Ishikawa (cell line): ENCODE measurements around the gene WNT7B.

Source experiments
- CEBPB ChIP-seq: IDR thresholded peaks from 2 replicates; pipeline ENCODE4 v1.6.1; 2012
- CREB1 ChIP-seq: IDR thresholded peaks from 2 replicates; pipeline ENCODE4 v1.6.1; 2012; ENCODE audit warnings: low read depth
- EGR1 ChIP-seq: IDR thresholded peaks from 2 replicates; pipeline ENCODE4 v1.6.1; 2012
- EP300 ChIP-seq: IDR thresholded peaks from 2 replicates; pipeline ENCODE4 v1.6.1; 2012; ENCODE audit warnings: borderline replicate concordance
- FOXM1 ChIP-seq: IDR thresholded peaks from 2 replicates; pipeline ENCODE4 v1.6.1; 2012; ENCODE audit warnings: low read depth, borderline replicate concordance
- NFIC ChIP-seq: IDR thresholded peaks from 2 replicates; pipeline ENCODE4 v1.6.1; 2012
- RAD21 ChIP-seq: IDR thresholded peaks from 2 replicates; pipeline ENCODE4 v1.6.1; 2012; ENCODE audit warnings: low read depth
- TAF1 ChIP-seq: IDR thresholded peaks from 2 replicates; pipeline ENCODE4 v1.6.1; 2012; ENCODE audit warnings: low read depth, mild to moderate bottlenecking
- TCF12 ChIP-seq: IDR thresholded peaks from 2 replicates; pipeline ENCODE4 v1.6.1; 2012; ENCODE audit warnings: low read depth
- TEAD4 ChIP-seq: IDR thresholded peaks from 2 replicates; pipeline ENCODE4 v1.6.1; 2012
- YY1 ChIP-seq: IDR thresholded peaks from 2 replicates; pipeline ENCODE4 v1.6.1; 2012; ENCODE audit warnings: low read depth
- ZBTB7A ChIP-seq: IDR thresholded peaks from 2 replicates; pipeline ENCODE4 v1.6.1; 2012; ENCODE audit warnings: low read depth
- TF ChIP-seq, protein P1 (sequence below): IDR thresholded peaks from 2 replicates; pipeline ENCODE4 v1.6.1; 2012
- TF ChIP-seq, protein P2 (sequence below): IDR thresholded peaks from 2 replicates; pipeline ENCODE4 v1.6.1; 2012; ENCODE audit warnings: low read depth, mild to moderate bottlenecking
- TF ChIP-seq, protein P3 (sequence below): IDR thresholded peaks from 2 replicates; pipeline ENCODE4 v1.6.1; 2012

The WNT7B gene

DNA sequence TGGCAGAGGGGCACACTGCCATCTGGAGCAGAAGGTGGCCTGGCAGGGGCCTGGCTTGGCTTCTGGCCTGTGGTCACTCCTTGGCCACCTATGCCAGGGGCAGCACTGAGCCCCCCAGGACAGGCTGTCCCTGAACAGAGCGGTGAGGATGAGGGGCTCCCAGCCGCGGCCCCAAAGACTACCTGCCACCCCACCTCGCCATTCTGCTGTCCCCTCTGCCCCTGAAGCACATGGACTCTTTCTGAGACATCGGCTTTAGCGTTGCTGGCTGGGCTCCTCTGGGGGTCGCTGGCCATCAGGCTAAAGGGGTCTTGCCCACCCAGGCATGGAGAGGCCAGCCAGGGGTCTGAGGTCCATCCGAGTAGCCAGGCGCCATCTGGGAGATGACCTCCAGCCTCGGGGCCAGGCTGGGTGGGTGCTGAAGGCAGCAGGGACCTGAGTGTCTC is 87.8 kb downstream of the WNT7B start:
- no peak for TF ChIP-seq CREB1
- TF ChIP-seq ZBTB7A, result no peak
- no peak for TF ChIP-seq TCF12
- TF ChIP-seq NFIC, result no peak
- no peak for TF ChIP-seq FOXM1
- TF ChIP-seq CEBPB, result no peak
- TF ChIP-seq EP300, result no peak
- TF ChIP-seq YY1, result no peak
- TF ChIP-seq, protein P1, sequence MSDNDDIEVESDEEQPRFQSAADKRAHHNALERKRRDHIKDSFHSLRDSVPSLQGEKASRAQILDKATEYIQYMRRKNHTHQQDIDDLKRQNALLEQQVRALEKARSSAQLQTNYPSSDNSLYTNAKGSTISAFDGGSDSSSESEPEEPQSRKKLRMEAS, result no peak
- no peak for TF ChIP-seq EGR1
- TF ChIP-seq RAD21, result no peak
- TF ChIP-seq, protein P2, sequence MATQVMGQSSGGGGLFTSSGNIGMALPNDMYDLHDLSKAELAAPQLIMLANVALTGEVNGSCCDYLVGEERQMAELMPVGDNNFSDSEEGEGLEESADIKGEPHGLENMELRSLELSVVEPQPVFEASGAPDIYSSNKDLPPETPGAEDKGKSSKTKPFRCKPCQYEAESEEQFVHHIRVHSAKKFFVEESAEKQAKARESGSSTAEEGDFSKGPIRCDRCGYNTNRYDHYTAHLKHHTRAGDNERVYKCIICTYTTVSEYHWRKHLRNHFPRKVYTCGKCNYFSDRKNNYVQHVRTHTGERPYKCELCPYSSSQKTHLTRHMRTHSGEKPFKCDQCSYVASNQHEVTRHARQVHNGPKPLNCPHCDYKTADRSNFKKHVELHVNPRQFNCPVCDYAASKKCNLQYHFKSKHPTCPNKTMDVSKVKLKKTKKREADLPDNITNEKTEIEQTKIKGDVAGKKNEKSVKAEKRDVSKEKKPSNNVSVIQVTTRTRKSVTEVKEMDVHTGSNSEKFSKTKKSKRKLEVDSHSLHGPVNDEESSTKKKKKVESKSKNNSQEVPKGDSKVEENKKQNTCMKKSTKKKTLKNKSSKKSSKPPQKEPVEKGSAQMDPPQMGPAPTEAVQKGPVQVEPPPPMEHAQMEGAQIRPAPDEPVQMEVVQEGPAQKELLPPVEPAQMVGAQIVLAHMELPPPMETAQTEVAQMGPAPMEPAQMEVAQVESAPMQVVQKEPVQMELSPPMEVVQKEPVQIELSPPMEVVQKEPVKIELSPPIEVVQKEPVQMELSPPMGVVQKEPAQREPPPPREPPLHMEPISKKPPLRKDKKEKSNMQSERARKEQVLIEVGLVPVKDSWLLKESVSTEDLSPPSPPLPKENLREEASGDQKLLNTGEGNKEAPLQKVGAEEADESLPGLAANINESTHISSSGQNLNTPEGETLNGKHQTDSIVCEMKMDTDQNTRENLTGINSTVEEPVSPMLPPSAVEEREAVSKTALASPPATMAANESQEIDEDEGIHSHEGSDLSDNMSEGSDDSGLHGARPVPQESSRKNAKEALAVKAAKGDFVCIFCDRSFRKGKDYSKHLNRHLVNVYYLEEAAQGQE, result no peak
- no peak for TF ChIP-seq TAF1
- no peak for TF ChIP-seq TEAD4
- TF ChIP-seq, protein P3, sequence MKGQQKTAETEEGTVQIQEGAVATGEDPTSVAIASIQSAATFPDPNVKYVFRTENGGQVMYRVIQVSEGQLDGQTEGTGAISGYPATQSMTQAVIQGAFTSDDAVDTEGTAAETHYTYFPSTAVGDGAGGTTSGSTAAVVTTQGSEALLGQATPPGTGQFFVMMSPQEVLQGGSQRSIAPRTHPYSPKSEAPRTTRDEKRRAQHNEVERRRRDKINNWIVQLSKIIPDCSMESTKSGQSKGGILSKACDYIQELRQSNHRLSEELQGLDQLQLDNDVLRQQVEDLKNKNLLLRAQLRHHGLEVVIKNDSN, result no peak

DNA sequence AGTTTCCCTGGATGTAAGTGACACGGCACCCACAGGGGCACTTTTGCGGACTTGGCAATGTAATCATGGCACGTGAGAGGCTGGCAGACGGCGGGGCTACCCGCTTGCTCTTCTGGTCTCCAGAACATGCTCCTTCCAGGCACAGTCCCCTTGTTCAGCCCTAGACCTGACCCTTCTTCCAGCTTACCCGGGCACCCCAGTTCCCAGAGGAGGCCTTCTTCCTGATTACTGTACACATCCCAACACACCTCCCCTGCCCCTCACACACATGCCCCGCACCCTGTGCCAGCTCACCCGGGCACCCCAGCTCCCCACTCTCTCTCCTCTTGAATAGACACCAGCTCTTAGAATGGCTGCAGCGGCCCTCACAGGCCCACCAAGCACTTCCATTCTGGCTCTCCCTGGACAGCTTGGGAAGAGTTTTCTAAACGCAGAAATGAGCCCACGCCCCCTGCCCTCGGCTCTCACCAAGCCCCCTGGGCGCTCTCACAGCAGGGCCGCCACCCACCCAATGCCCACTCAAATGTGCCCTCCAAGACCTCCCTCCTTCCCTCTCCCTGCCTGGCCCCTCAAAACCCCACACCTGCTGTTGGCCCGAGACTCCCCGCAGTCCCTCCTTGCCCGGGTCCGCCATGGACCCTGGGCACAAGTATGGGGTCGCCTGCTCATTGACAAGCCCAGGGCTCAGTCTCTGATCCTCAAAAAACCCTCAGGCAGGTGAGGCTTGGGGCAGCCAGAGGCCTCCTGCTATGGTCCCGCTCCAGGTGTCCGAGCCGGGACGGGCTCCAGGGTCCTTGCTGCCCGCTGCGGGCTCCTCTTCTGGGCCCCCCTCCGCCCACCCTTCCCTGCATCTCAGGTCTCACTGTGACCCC is 88.5 kb downstream of the WNT7B start:
- TF ChIP-seq, protein P2, result no peak
- no peak for TF ChIP-seq CEBPB
- TF ChIP-seq ZBTB7A, result no peak
- TF ChIP-seq NFIC, result no peak
- no peak for TF ChIP-seq TEAD4
- no peak for TF ChIP-seq FOXM1
- TF ChIP-seq, protein P3, result no peak
- TF ChIP-seq TAF1, result no peak
- no peak for TF ChIP-seq YY1
- TF ChIP-seq EP300, result no peak
- no peak for TF ChIP-seq CREB1
- TF ChIP-seq, protein P1, result no peak
- TF ChIP-seq TCF12, result no peak
- no peak for TF ChIP-seq RAD21
- no peak for TF ChIP-seq EGR1

DNA sequence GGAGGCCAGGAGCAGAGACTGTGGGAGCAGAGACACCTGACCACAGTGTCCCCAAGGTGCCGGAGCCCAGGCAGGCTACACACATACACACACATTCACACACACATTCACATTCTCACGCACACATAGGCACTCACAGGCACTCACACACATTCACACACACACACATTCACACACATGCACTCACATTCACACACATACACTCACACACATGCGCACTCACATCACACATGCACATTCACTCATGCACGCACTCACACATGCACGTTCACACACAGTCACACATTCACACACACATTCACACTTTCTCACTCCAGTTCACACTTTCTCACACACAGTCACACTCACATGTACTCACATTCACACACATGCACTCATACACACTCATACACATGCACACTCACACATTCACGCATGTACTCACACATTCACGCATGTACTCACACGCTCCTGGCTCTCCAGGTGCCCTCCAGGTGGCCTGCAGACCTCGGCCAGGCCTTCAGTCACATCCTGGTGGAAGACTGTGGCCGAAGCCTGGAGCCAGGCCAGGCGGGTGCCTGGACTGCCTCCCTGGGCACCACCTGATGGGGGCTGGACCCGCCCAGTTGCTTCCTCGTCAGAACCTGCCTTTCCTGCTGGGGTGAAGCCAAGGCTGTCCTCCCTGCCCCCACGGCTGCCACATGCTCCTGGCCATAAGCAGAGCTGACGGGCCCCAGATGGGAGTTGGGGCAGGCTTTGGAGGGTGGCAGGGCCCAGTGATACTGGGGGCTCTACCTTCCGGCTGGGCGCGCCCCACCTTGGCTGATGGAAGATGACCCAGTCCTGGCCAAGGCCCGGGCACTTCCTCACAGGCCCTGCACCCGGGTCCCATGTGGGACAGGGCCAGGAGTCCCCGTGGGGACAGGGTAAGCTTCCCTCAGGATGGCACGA is 89.5 kb downstream of the WNT7B start:
- TF ChIP-seq TAF1, result no peak
- TF ChIP-seq, protein P3, result peak; percentile 61
- TF ChIP-seq EP300, result no peak
- no peak for TF ChIP-seq CEBPB
- TF ChIP-seq NFIC, result peak; percentile 77
- TF ChIP-seq EGR1, result no peak
- TF ChIP-seq, protein P2, result no peak
- TF ChIP-seq, protein P1, result peak; percentile 74
- peak; percentile 24; the same call in 1 of the 2 replicates for TF ChIP-seq TEAD4
- peak; percentile 59; the same call in 1 of the 2 replicates for TF ChIP-seq TCF12
